ENCODE measurements around the gene GAB1. TPM values are rescaled to one million over a fixed set of nuclear protein-coding genes. Genes with fewer than 3 reads are reported as not detected.

GAB1 gene
- total RNA-seq, 2 donors from 2014 or later = 28.3 to 33.3 TPM

DNA sequence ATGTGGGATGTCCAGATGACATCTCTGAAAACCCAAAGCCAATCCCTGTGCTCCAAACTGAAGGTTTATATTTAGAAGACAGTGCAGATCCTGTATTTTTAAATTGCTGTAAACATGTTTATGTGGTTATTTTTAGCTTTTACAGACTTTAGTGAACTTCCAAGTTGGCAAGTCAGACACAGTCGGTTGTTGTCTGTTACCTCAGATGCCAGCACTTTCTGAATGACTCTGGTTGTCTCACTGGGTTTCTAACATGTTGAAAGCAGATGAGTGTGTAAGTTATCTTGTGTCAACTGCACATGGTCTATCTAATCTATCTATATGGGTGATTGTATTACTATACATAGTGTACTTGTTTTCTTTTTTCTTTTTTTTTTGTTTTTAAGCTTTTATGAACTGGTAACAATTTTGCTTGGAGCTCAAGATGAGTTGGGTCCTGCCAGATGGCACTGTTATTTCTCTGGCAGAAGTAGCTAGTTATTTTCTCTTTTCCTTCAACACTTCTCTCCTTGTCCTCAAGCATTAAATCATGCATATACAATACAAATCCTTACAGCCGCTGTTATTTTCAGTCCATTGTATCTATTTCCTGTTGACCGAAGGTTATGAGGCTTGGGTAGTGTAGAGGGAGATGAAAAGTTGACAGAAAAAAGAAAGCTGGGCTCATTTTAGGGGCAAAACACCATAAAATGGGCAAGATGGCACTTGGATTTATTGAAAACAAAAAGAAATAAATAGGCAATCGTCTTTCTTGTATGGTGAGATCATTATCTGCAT lies 66.3 kb downstream of the GAB1 start:
- H3K27me3 Mint-ChIP-seq (ENCODE audit: insufficient read depth) = no peaks in the 10 kb centered on the region
- Histone ChIP-seq H3K4me3 (ENCODE audit: low read length) (no peak overlapping the region), H3K27me3 (ENCODE audit: control insufficient read depth, insufficient read depth, low read length, poor library complexity, severe bottlenecking) (no peaks in the 10 kb centered on the region), H3K4me1 (ENCODE audit: control insufficient read depth, insufficient read depth, low read length) (peaks cover 4% of the 10 kb centered on the region), H3K9me3 (ENCODE audit: control insufficient read depth, low read length) (no peaks in the 10 kb centered on the region), H3K36me3 (ENCODE audit: control insufficient read depth, insufficient read depth, low read length) (no peaks in the 10 kb centered on the region), H3K27ac (ENCODE audit: low read depth, low read length) (no peak overlapping the region), H3K9ac (ENCODE audit: extremely low read depth, low read length, poor library complexity, severe bottlenecking) (no peak overlapping the region)
- no peak overlapping the region for H3K27ac Mint-ChIP-seq
- H3K36me3 Mint-ChIP-seq (ENCODE audit: low read depth) = no peaks in the 10 kb centered on the region
- DNase-seq = no peak
- peaks cover 17% of the 10 kb centered on the region for H3K4me1 Mint-ChIP-seq
- WGBS, 2 experiments (ENCODE audit: insufficient coverage in 1 of 2, insufficient read length in 1 of 2) = 97 to 100% methylated on average over 3 to 4 of the region's 4 CpGs
- H3K4me3 Mint-ChIP-seq = no peak overlapping the region
- H3K9me3 Mint-ChIP-seq = no peaks in the 10 kb centered on the region
- TF ChIP-seq, protein P1, sequence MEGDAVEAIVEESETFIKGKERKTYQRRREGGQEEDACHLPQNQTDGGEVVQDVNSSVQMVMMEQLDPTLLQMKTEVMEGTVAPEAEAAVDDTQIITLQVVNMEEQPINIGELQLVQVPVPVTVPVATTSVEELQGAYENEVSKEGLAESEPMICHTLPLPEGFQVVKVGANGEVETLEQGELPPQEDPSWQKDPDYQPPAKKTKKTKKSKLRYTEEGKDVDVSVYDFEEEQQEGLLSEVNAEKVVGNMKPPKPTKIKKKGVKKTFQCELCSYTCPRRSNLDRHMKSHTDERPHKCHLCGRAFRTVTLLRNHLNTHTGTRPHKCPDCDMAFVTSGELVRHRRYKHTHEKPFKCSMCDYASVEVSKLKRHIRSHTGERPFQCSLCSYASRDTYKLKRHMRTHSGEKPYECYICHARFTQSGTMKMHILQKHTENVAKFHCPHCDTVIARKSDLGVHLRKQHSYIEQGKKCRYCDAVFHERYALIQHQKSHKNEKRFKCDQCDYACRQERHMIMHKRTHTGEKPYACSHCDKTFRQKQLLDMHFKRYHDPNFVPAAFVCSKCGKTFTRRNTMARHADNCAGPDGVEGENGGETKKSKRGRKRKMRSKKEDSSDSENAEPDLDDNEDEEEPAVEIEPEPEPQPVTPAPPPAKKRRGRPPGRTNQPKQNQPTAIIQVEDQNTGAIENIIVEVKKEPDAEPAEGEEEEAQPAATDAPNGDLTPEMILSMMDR (conservative IDR thresholded peaks at IDR 0.05) = no peak

GRCh38 chr4:143403553-143403820 lies 66.8 kb downstream of the GAB1 start:
- H3K27me3 Mint-ChIP-seq (ENCODE audit: insufficient read depth) = no peaks in the 10 kb centered on the region
- H3K27ac ChIP-seq (ENCODE audit: low read depth, low read length) = no peak overlapping the region
- peaks cover 4% of the 10 kb centered on the region for H3K4me1 ChIP-seq (ENCODE audit: control insufficient read depth, insufficient read depth, low read length)
- no peaks in the 10 kb centered on the region for H3K27me3 ChIP-seq (ENCODE audit: control insufficient read depth, insufficient read depth, low read length, poor library complexity, severe bottlenecking)
- H3K9me3 ChIP-seq (ENCODE audit: control insufficient read depth, low read length) = no peaks in the 10 kb centered on the region
- H3K36me3 ChIP-seq (ENCODE audit: control insufficient read depth, insufficient read depth, low read length) = no peaks in the 10 kb centered on the region
- H3K27ac Mint-ChIP-seq = no peak overlapping the region
- no peaks in the 10 kb centered on the region for H3K9me3 Mint-ChIP-seq
- no peak for DNase-seq
- TF ChIP-seq, protein P1 (conservative IDR thresholded peaks at IDR 0.05) = no peak
- H3K9ac ChIP-seq (ENCODE audit: extremely low read depth, low read length, poor library complexity, severe bottlenecking) = no peak overlapping the region
- no peak overlapping the region for H3K4me3 ChIP-seq (ENCODE audit: low read length)
- 92 to 100% methylated on average over 3 to 4 of the region's 4 CpGs for WGBS, 2 experiments (ENCODE audit: insufficient coverage in 1 of 2, insufficient read length in 1 of 2)
- H3K4me1 Mint-ChIP-seq = peaks cover 21% of the 10 kb centered on the region
- H3K4me3 Mint-ChIP-seq = no peak overlapping the region
- no peaks in the 10 kb centered on the region for H3K36me3 Mint-ChIP-seq (ENCODE audit: low read depth)

DNA sequence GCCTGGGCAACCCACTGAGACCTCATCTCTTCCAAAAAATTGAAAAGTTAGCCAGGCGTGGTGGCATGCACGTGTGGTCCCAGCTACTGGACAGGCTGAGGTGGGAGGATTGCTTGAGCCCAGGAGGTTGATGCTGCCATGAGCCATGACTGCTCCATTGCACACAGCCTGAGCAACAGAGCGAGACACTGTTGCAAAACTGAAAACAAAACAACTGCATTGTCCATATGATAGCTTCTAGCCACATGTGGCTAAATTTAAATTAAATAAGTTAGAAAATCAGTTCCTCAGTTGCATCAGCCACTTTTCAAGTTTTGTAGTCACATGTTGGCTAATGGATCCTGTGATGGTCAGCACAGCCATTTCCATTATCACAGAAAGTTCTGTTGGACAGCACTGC lies 67.9 kb downstream of the GAB1 start:
- TF ChIP-seq, protein P1 (conservative IDR thresholded peaks at IDR 0.05) = no peak
- Histone ChIP-seq H3K27ac (ENCODE audit: low read depth, low read length) (no peak overlapping the region), H3K4me3 (ENCODE audit: low read length) (no peak overlapping the region), H3K9me3 (ENCODE audit: control insufficient read depth, low read length) (no peaks in the 10 kb centered on the region), H3K9ac (ENCODE audit: extremely low read depth, low read length, poor library complexity, severe bottlenecking) (no peak overlapping the region), H3K36me3 (ENCODE audit: control insufficient read depth, insufficient read depth, low read length) (no peaks in the 10 kb centered on the region), H3K4me1 (ENCODE audit: control insufficient read depth, insufficient read depth, low read length) (peaks cover 4% of the 10 kb centered on the region), H3K27me3 (ENCODE audit: control insufficient read depth, insufficient read depth, low read length, poor library complexity, severe bottlenecking) (no peaks in the 10 kb centered on the region)
- 94% methylated on average over 3 of the region's 3 CpGs; no CpG with 5 or more reads in 1 of the 2 experiments for WGBS, 2 experiments (ENCODE audit: insufficient coverage in 1 of 2, insufficient read length in 1 of 2)
- H3K4me1 Mint-ChIP-seq = peaks cover 21% of the 10 kb centered on the region
- no peak overlapping the region for H3K4me3 Mint-ChIP-seq
- no peak overlapping the region for H3K27ac Mint-ChIP-seq
- no peaks in the 10 kb centered on the region for H3K9me3 Mint-ChIP-seq
- no peaks in the 10 kb centered on the region for H3K27me3 Mint-ChIP-seq (ENCODE audit: insufficient read depth)
- no peak for DNase-seq
- H3K36me3 Mint-ChIP-seq (ENCODE audit: low read depth) = no peaks in the 10 kb centered on the region

Measured in endodermal cell (in vitro differentiated cells).